Adrenal gland (tissue), 12 donors: ENCODE measurements around the gene MRPL28. TPM values are rescaled to one million over a fixed set of nuclear protein-coding genes. Genes with fewer than 3 reads are reported as not detected.

Experiments used
- DNase-seq, 7 donors: peaks; one replicate each; pipeline ENCODE4 v3.0.0-alpha.2; 2019 to 2020
- H3K27ac ChIP-seq, 5 donors: fragments of 200-600 bp; sonication (generic) in 4 of 5; 1 replicate in 3 of 5; 2 replicates in 2 of 5; pipeline versions ENCODE4 v1.5.1 to v1.8.0; 2016 to 2020; ENCODE audit warnings: mild to moderate bottlenecking in 1 of 5
- H3K27me3 ChIP-seq: fragments of 200-600 bp; 2 replicates; pipeline ENCODE4 v1.8.0; 2021
- H3K36me3 ChIP-seq, 2 donors: fragments of 200-600 bp; replicated peaks in 1 of 2; 1 replicate in 1 of 2; 2 replicates in 1 of 2; pipeline versions ENCODE4 v1.5.1 to v1.8.0; 2018 to 2022
- H3K4me1 ChIP-seq, 2 donors: fragments of 200-600 bp; replicated peaks in 1 of 2; 1 replicate in 1 of 2; 2 replicates in 1 of 2; pipeline versions ENCODE4 v1.5.1 to v1.8.0; 2018 to 2021
- H3K4me3 ChIP-seq, 4 donors: fragments of 200-600 bp; sonication (generic) in 3 of 4; one replicate each; pipeline ENCODE4 v1.5.1; 2016 to 2018
- H3K9me3 ChIP-seq, 3 donors: fragments of 200-600 bp; sonication (generic) in 1 of 3; replicated peaks in 1 of 3; 1 replicate in 2 of 3; 2 replicates in 1 of 3; pipeline versions ENCODE4 v1.5.1 to v1.8.0; 2016 to 2021
- CTCF ChIP-seq, 6 experiments: fragments of 450-650 bp in 4 of 6; fragments of 200-600 bp in 2 of 6; sonication (generic) in 1 of 6; IDR thresholded peaks; 1 replicate in 5 of 6; 2 replicates in 1 of 6; pipeline versions ENCODE4 v1.5.1 to v1.8.0; 2016 to 2021; ENCODE audit warnings: antibody characterized with exemption in 6 of 6, mild to moderate bottlenecking in 2 of 6, moderate library complexity in 1 of 6
- POLR2A ChIP-seq, 2 donors: fragments of 450-650 bp; IDR thresholded peaks; one replicate each; pipeline ENCODE4 v1.6.1; 2017; ENCODE audit warnings: antibody characterized with exemption in 2 of 2, mild to moderate bottlenecking in 2 of 2, moderate library complexity in 1 of 2
- WGBS, 4 donors: extraction: QIAGEN DNeasy Blood & Tissue Kit in 2 of 4; methylation state at CpG; one replicate each; pipeline versions ENCODE4 v1.1.5 to v1.1.7; 2013 to 2017; 5-methylcytosine and 5-hydroxymethylcytosine counted together
- intact Hi-C, 2 donors: fragments of 100-400 bp; cut with DNase I; formaldehyde crosslinking; loops; one replicate each; pipeline versions ENCODE4 v1.14.1 to v1.15.0; 2022 to 2023
- polyA plus RNA-seq, 3 donors: library from polyadenylated mRNA; stranded (reverse); fragments of 200-250 nt in 2 of 3; fragments of 350-450 nt in 1 of 3; fragmentation: Illumina TruSeq in 1 of 3; extraction: RNeasy Lipid Tissue Mini Kit (QIAGEN cat#74804) in 1 of 3; gene quantifications; one replicate each; pipeline ENCODE4 v1.2.3, GENCODE V29; 2013 to 2014
- total RNA-seq, 9 donors: library from RNA; depleted of rRNA in 4 of 9; stranded (reverse); fragments of >200 nt in 4 of 9; fragments of 120-200 nt in 1 of 9; fragmentation: NEBNext Ultra II Directional in 1 of 9; extraction: Animal tissue kit (Norgen Biotek cat#: 25700) in 1 of 9; gene quantifications; one replicate each; pipeline versions ENCODE4 v1.1.0 to v1.2.4, GENCODE V29; 2013 to 2023
- donor health status: healthy with polysubstance abuse.
- donor health status: Bipolar disorder and iron deficiency.
- donor health status: DM: yes; HTN: yes; CAD: no.
- donor health status: DM: no; HTN: no; CAD: no.
- donor health status: DM: no; HTN: no; CAD: no.
- donor health status: DM: yes; HTN: yes; CAD: no.

Gene MRPL28
- total and polyA plus RNA-seq, 12 donors, result 42.9 to 155 (median 81.4) TPM

DNA sequence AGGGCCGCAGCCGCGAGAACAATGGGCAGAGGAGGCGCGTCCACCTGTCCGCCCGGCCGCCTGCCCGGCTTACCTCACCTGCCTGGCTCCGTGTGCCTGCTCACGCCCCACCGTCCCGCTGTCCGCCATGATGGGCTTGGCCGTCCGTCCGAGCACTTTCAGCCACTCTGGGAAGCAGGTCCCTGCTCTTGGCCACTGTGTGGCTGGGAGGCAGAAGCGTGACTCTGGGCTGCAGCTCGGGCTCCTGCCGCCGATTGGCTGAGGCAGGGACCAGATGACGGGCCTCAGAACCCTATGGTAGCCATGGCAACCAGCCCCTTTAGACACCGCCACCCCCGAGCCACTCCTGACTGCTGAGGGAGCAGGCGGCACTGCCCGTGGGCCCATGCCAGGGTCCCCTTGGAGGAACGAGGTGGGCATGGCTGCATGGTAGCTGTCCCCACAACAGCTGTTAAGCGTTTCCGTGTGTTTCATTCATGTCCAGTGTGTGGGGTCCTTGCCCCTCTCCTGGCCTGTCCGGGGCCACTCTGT is 8.9 kb downstream of the MRPL28 start:
- Histone ChIP-seq H3K4me3 (no peak overlapping the region), H3K4me1 (no peaks in the 10 kb centered on the region), H3K36me3 (peaks cover 0 to 2% of the 10 kb centered on the region in 2 donors), H3K27ac (no peak overlapping the region), H3K27me3 (no peaks in the 10 kb centered on the region), H3K9me3 (no peaks in the 10 kb centered on the region)
- WGBS, 4 donors, result 82 to 91% (median 84%) methylated on average over 18 to 30 of the region's 30 CpGs
- no peak for DNase-seq
- TF ChIP-seq POLR2A (IDR thresholded peaks at IDR 0.05), result no peak
- no peak for TF ChIP-seq CTCF (IDR thresholded peaks at IDR 0.05)
- intact Hi-C loops, result no loop called here

GRCh38 chr16:360698-361336 is 9.5 kb downstream of the MRPL28 start:
- intact Hi-C loops, result no loop called here
- no peak for DNase-seq
- Histone ChIP-seq H3K4me3 (no peak overlapping the region), H3K4me1 (no peaks in the 10 kb centered on the region), H3K9me3 (no peaks in the 10 kb centered on the region), H3K27ac (no peak overlapping the region), H3K36me3 (no peaks in the 10 kb centered on the region), H3K27me3 (no peaks in the 10 kb centered on the region)
- 90 to 92% (median 90%) methylated on average over 39 to 47 of the region's 47 CpGs for WGBS, 4 donors
- TF ChIP-seq CTCF (IDR thresholded peaks at IDR 0.05) (no peak), POLR2A (IDR thresholded peaks at IDR 0.05) (no peak)

DNA sequence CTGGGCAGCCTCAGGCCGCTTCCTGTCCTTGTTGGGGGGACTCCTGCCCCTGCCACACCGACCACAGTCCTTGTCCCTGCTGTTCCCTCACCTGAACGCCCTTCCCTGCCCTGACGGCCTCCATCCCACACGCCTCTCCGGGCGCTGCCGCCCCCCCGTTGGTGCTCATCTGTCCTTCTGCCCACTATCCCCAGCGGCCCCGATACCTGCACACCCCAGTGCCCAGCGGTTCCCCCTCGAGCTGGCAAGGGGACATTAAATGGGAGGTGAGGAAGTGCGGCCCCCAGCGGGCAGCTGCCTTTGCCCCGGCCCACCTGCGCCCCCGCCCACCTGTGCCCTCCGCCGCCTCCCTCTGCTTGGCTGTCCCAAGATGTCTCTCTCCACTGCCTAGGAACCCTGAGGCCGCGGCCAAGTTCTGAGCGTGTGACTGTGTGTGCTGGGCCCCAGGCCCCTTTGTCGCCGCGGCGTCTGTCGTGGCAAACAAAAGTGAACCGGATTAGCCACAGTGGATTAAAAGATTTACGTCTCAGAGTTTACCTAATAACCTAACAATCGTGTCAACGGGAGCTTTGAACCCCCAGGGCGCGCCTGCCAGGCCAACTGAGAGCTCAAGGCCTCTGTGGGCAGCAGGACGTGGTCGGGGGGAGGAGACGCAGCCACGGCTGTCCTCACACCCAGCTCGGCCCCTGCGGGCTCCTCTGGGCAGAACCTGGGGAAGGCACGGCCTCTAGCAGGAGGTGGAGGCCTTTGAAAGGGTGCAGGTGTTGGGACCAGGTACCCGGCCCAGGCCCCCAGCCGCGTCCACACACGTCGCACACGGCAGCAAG is 10.3 kb downstream of the MRPL28 start:
- no peak overlapping the region for H3K27ac ChIP-seq
- no peak overlapping the region for H3K4me3 ChIP-seq
- H3K27me3 ChIP-seq, result no peaks in the 10 kb centered on the region
- TF ChIP-seq CTCF (IDR thresholded peaks at IDR 0.05) (no peak), POLR2A (IDR thresholded peaks at IDR 0.05) (no peak)
- H3K9me3 ChIP-seq, result no peaks in the 10 kb centered on the region
- H3K36me3 ChIP-seq, result no peaks in the 10 kb centered on the region
- no peaks in the 10 kb centered on the region for H3K4me1 ChIP-seq
- DNase-seq, result no peak
- intact Hi-C loops, result loop anchor here (10.0 kb wide), 1 partner anchor 125 kb away; the partner anchor contains the start of gene FAM234A (in 2 of the 2)
- WGBS, 4 donors, result 88 to 89% (median 89%) methylated on average over 27 to 47 of the region's 47 CpGs

- no peaks in the 10 kb centered on the region for H3K9me3 ChIP-seq
- H3K36me3 ChIP-seq, result no peaks in the 10 kb centered on the region
- no peaks in the 10 kb centered on the region for H3K4me1 ChIP-seq
- TF ChIP-seq CTCF (IDR thresholded peaks at IDR 0.05) (no peak), POLR2A (IDR thresholded peaks at IDR 0.05) (no peak)
- no peaks in the 10 kb centered on the region for H3K27me3 ChIP-seq
- H3K4me3 ChIP-seq, result no peak overlapping the region
- no peak for DNase-seq
- no peak overlapping the region for H3K27ac ChIP-seq
- 70 to 80% (median 79%) methylated on average over 11 to 19 of the region's 19 CpGs for WGBS, 4 donors
- intact Hi-C loops, result loop anchor here (10.0 kb wide), 1 partner anchor 124 kb away; the partner anchor contains the start of gene FAM234A (in 2 of the 2)
Observed at GRCh38 chr16:359067-359763, 11.1 kb downstream of the MRPL28 start.
